Hepatocyte (in vitro differentiated cells): Measurements from ENCODE around the gene HOXD11. TPM values are rescaled to one million over a fixed set of nuclear protein-coding genes. Genes with fewer than 3 reads are reported as not detected.

Source experiments
- DNase-seq: peaks from one replicate; pipeline ENCODE4 v3.0.0-alpha.2; 2016; ENCODE audit warnings: low spot score
- H2AFZ ChIP-seq: fragments of 200-600 bp; sonication (generic); 2 replicates; pipeline ENCODE4 v1.6.0; 2016; ENCODE audit warnings: antibody characterized with exemption, mild to moderate bottlenecking
- H3K27ac ChIP-seq: fragments of 200-600 bp; sonication (generic); 2 replicates; pipeline ENCODE4 v1.5.1; 2016; ENCODE audit warnings: mild to moderate bottlenecking
- H3K27me3 ChIP-seq: fragments of 200-600 bp; sonication (generic); 2 replicates; pipeline ENCODE4 v1.6.1; 2016
- H3K36me3 ChIP-seq: fragments of 200-600 bp; sonication (generic); replicated peaks from 2 replicates; pipeline ENCODE4 v1.5.1; 2016; ENCODE audit warnings: low read depth; ENCODE audit not compliant: insufficient read depth
- H3K4me1 ChIP-seq: fragments of 200-600 bp; sonication (generic); 2 replicates; pipeline ENCODE4 v1.5.1; 2016; ENCODE audit warnings: mild to moderate bottlenecking, moderate library complexity; ENCODE audit not compliant: insufficient read depth
- H3K4me2 ChIP-seq: fragments of 200-600 bp; sonication (generic); 2 replicates; pipeline ENCODE4 v1.6.0; 2016
- H3K4me3 ChIP-seq: fragments of 200-600 bp; sonication (generic); 2 replicates; pipeline ENCODE4 v1.5.1; 2016; ENCODE audit warnings: mild to moderate bottlenecking
- H3K79me2 ChIP-seq: fragments of 200-600 bp; sonication (generic); 2 replicates; pipeline ENCODE4 v1.6.0; 2017; ENCODE audit warnings: mild to moderate bottlenecking
- H3K9me2 ChIP-seq: fragments of 200-600 bp; sonication (generic); replicated peaks from 2 replicates; pipeline ENCODE4 v1.6.0; 2017; ENCODE audit warnings: mild to moderate bottlenecking; ENCODE audit not compliant: insufficient read depth
- H3K9me3 ChIP-seq: fragments of 200-600 bp; sonication (generic); 2 replicates; pipeline ENCODE4 v1.5.1; 2016; ENCODE audit warnings: low read depth, mild to moderate bottlenecking
- H4K20me1 ChIP-seq: fragments of 200-600 bp; sonication (generic); 2 replicates; pipeline ENCODE4 v1.6.0; 2016; ENCODE audit warnings: mild to moderate bottlenecking; ENCODE audit not compliant: insufficient read depth, poor library complexity, severe bottlenecking
- EZH2 ChIP-seq: fragments of 200-600 bp; sonication (generic); IDR thresholded peaks from 2 replicates; pipeline ENCODE4 v1.6.1; 2016; ENCODE audit warnings: antibody characterized with exemption, mild to moderate bottlenecking, borderline replicate concordance
- EZH2phosphoT487 ChIP-seq: fragments of 200-600 bp; sonication (generic); IDR thresholded peaks from one replicate; pipeline ENCODE4 v1.6.1; 2018; ENCODE audit warnings: antibody characterized with exemption, mild to moderate bottlenecking, low read depth, moderate library complexity; ENCODE audit not compliant: unreplicated experiment, severe bottlenecking
- WGBS: methylation state at CpG from one replicate; pipeline ENCODE4 v1.1.6; 2016; ENCODE audit warnings: low lambda C conversion rate; ENCODE audit errors: missing lambda C conversion rate; 5-methylcytosine and 5-hydroxymethylcytosine counted together
- polyA plus RNA-seq: library from polyadenylated mRNA; unstranded; fragments of >200 nt; fragmentation: Nextera tagmentation; extraction: Ambion mirVana; gene quantifications from 2 replicates; pipeline ENCODE4 v1.2.1, GENCODE V29; 2016
- total RNA-seq: library from RNA; depleted of rRNA; stranded (reverse); fragments of >200 nt; gene quantifications from 2 replicates; pipeline ENCODE4 v1.2.3, GENCODE V29; 2014
- TF ChIP-seq, protein P1 (sequence below): fragments of 200-600 bp; sonication (generic); IDR thresholded peaks from 2 replicates; pipeline ENCODE4 v1.5.1; 2016; ENCODE audit warnings: antibody characterized with exemption, mild to moderate bottlenecking; ENCODE audit not compliant: poor library complexity

The HOXD11 gene
- total and polyA plus RNA-seq, 2 experiments from 2014 or later: 6.3 to 9.9 TPM

DNA sequence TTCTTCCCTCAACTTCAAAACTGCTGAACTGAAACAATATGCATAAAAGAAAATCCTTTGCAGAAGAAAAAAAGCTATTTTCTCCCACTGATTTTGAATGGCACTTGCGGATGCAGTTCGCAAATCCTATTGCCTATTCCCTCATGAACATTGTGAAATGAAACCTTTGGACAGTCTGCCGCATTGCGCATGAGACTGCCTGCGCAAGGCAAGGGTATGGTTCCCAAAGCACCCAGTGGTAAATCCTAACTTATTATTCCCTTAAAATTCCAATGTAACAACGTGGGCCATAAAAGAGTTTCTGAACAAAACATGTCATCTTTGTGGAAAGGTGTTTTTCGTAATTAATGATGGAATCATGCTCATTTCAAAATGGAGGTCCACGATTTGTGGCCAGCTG, 30.8 kb downstream of the HOXD11 start:
- H3K27me3 ChIP-seq: peaks cover 94% of the 10 kb centered on the region
- no peaks in the 10 kb centered on the region for H3K79me2 ChIP-seq
- H3K36me3 ChIP-seq: no peaks in the 10 kb centered on the region
- H3K4me2 ChIP-seq: no peak overlapping the region
- no peak overlapping the region for H3K4me3 ChIP-seq
- H3K9me2 ChIP-seq: no peaks in the 10 kb centered on the region
- no peak for DNase-seq
- TF ChIP-seq EZH2phosphoT487: no peak
- TF ChIP-seq EZH2: no peak
- TF ChIP-seq, protein P1, sequence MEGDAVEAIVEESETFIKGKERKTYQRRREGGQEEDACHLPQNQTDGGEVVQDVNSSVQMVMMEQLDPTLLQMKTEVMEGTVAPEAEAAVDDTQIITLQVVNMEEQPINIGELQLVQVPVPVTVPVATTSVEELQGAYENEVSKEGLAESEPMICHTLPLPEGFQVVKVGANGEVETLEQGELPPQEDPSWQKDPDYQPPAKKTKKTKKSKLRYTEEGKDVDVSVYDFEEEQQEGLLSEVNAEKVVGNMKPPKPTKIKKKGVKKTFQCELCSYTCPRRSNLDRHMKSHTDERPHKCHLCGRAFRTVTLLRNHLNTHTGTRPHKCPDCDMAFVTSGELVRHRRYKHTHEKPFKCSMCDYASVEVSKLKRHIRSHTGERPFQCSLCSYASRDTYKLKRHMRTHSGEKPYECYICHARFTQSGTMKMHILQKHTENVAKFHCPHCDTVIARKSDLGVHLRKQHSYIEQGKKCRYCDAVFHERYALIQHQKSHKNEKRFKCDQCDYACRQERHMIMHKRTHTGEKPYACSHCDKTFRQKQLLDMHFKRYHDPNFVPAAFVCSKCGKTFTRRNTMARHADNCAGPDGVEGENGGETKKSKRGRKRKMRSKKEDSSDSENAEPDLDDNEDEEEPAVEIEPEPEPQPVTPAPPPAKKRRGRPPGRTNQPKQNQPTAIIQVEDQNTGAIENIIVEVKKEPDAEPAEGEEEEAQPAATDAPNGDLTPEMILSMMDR: no peak
- no peak overlapping the region for H3K27ac ChIP-seq
- no peaks in the 10 kb centered on the region for H4K20me1 ChIP-seq
- no peak overlapping the region for H2AFZ ChIP-seq
- H3K4me1 ChIP-seq: peaks cover 8% of the 10 kb centered on the region
- H3K9me3 ChIP-seq: no peaks in the 10 kb centered on the region
- WGBS: 79% methylated on average over 8 of the region's 8 CpGs

DNA sequence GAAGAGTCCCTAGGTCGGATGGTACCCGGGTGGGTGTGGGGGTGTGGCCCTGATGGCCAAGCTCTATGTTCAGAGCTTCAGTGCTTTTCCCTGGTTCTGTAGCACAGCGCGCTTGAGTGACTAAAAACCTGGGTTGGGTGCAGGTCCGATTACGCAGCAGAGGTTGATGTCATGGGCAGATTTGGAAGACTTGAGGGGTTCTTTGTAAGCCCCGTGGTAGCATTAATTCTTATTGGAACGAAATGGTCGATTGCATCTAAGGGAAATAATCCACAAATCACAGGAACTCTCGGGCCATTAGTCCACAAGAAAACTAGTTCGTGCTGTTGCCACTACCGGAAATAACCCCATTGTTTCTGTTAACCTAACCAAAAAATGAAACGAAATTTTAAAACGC, 31.4 kb downstream of the HOXD11 start:
- H2AFZ ChIP-seq: no peak overlapping the region
- H3K4me2 ChIP-seq: no peak overlapping the region
- H3K79me2 ChIP-seq: no peaks in the 10 kb centered on the region
- no peak overlapping the region for H3K4me3 ChIP-seq
- H3K4me1 ChIP-seq: peaks cover 8% of the 10 kb centered on the region
- TF ChIP-seq, protein P1: no peak
- TF ChIP-seq EZH2 (no peak), EZH2phosphoT487 (no peak)
- no peaks in the 10 kb centered on the region for H3K36me3 ChIP-seq
- H4K20me1 ChIP-seq: no peaks in the 10 kb centered on the region
- H3K9me2 ChIP-seq: no peaks in the 10 kb centered on the region
- no peaks in the 10 kb centered on the region for H3K9me3 ChIP-seq
- H3K27ac ChIP-seq: no peak overlapping the region
- DNase-seq: no peak
- peaks cover 94% of the 10 kb centered on the region for H3K27me3 ChIP-seq
- WGBS: 68% methylated on average over 14 of the region's 14 CpGs

DNA sequence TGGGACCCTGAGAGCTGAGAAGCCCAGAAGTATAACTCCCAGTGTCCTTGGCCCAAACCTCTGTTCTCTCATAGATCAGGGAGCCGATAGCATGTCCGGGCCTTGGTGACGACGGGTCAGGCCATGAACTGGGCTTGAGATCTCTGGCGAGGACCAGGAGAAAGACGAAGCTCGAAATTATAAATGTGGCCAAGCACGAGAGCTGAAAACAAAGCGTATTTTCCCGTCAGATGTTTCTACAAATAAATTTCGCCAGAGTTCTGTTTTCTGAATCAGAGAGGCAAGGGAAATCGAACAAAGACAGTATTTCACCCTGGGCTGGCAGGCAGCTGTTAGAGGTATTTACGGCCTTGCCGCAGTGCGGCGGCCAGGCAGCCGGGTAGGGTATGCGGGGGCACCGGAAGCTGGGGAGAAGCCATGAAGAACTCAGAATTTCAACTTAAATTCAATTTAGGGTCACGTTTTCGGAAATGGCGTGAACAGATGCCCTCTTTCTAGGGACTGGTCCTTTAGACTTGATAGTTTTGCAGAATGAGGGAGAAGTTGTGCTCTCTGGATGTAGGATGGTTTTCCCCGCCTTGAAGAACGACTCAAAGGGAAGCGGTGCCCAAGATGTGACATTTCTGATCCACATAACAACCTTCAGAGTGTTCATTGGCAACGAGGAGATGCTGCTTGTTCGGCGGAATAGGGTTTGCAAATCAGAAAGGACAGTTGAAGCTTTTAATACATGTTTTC, 32.0 kb downstream of the HOXD11 start:
- peaks cover 94% of the 10 kb centered on the region for H3K27me3 ChIP-seq
- TF ChIP-seq EZH2phosphoT487 (no peak), EZH2 (no peak)
- TF ChIP-seq, protein P1: no peak

More for the DNA sequence above, 32.0 kb downstream of the HOXD11 start:
- H3K27ac ChIP-seq: no peak overlapping the region
- no peaks in the 10 kb centered on the region for H3K79me2 ChIP-seq
- no peak overlapping the region for H3K4me3 ChIP-seq
- no peaks in the 10 kb centered on the region for H3K9me2 ChIP-seq
- DNase-seq: no peak
- H4K20me1 ChIP-seq: no peaks in the 10 kb centered on the region
- H3K36me3 ChIP-seq: no peaks in the 10 kb centered on the region
- H3K4me1 ChIP-seq: peaks cover 8% of the 10 kb centered on the region
- H2AFZ ChIP-seq: no peak overlapping the region
- H3K4me2 ChIP-seq: no peak overlapping the region
- 73% methylated on average over 28 of the region's 28 CpGs for WGBS
- H3K9me3 ChIP-seq: no peaks in the 10 kb centered on the region
